ENCODE results near the gene DSE.

DSE gene

DNA sequence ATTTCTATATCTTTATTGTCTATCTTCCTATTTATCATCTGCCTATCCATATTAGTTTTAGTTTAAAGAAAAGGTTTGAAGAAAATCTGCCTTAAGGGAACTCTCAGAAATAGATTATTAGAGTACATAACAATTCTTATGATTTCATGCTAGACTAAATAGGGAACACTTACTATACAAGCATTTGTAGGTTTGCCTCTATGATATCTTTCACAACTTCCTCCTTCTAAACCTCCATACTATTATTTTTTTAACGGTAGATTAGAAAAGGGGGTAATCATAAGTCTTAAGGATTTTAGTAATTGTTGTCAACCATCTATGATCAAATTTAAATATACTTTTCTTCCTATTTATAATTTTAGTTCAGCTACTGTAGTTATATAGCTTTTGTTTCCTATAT, 11.6 kb upstream of the DSE start:
- DNase-seq: no peak
- intact Hi-C loops (cut with DNase I): no loop called here

DNA sequence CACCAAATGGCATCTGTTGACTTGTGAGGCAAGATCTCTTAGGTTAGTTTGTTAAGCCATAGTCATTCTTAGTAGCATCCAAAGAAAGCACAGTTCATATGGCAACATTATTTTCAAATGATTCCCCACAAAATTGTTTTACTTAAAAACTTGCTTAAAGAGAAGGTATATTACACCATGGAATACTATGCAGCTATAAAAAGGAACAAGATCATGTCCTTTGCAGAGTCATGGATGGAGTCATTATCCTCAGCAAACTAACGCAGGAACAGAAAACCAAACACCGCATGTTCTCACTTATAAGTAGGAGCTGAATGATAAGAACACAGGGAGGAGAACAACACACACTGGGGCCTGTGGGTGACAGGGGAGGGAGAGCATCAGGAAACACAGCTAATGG, 10.9 kb upstream of the DSE start:
- no peak for DNase-seq
- intact Hi-C loops (cut with DNase I): no loop called here

DNA sequence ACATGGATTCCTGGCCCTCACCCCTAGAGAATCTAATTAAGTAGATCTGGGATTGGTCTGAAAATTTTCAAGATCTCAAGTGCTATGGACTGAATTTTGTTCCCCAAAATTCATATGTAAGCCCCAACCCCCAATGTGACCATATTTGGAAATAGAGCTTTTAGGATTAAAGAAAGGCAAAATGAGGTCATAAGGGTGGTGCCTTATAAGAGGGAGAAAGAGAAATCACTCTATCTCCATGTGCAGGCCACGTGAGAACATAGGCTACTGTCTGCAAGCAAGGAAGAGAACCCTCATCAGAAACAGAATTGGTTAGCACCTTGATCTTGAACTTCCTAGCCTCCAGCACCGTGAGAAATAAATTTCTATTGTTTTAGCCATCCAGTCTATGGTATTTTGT, 8.5 kb upstream of the DSE start:
- intact Hi-C loops (cut with DNase I): no loop called here
- no peak for DNase-seq

DNA sequence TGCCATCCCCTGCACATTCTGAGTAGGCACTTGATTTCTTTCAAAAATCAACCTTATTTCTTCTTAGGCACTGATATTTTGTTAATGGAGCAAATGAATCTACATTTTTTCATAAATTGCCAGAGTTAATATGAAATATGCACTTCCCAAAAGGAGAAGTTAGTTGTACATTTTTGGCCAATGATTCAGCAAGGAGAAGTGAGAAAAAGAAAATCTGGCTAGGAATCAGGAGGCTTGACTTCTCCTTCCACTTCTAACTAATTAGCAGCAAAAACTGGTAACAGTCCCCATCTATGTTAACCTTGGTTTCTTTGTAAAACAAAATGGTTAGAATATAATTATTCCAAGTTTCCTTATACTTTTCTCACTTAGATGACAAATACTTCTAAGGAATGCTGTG, 7.0 kb upstream of the DSE start:
- intact Hi-C loops (cut with DNase I): no loop called here
- DNase-seq: no peak

DNA sequence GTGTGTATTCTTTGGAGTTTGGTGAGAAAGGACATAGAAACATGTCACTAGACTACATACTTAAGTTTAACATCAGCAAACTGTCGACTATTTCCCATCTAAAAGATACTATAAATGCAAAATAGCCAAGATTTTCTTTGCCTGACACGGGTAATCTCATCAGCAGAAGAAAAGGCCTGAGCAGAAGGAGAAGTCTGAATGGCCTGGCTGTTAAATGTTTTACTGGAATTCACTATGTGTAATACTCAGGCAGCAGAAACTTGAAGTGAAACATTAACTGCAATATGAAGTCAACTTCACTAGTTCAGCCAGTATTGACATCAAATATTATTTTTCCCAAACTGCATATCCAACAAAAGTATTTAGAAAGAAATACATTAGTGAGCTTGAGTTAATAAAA, 6.4 kb upstream of the DSE start:
- no peak for DNase-seq
- intact Hi-C loops (cut with DNase I): no loop called here

DNA sequence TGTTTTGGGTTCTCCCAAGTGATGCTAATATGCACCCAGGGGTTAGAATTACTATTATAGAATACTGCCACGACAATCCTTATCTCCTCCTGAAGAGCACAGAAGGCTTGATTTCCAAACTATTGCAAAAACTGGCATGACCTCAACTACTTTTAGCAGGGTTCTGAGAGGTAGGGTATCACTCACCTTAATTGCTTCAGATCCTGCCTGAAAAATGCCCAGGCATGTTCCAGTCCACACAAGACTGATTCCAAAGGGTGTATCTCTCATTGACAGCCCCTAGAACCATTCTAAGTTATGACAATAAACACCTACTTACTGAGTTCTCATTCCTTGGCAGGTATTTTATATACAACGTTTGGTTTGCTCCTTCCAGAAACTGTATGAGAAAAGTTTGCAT, 5.0 kb upstream of the DSE start:
- intact Hi-C loops (cut with DNase I): no loop called here
- no peak for DNase-seq

DNA sequence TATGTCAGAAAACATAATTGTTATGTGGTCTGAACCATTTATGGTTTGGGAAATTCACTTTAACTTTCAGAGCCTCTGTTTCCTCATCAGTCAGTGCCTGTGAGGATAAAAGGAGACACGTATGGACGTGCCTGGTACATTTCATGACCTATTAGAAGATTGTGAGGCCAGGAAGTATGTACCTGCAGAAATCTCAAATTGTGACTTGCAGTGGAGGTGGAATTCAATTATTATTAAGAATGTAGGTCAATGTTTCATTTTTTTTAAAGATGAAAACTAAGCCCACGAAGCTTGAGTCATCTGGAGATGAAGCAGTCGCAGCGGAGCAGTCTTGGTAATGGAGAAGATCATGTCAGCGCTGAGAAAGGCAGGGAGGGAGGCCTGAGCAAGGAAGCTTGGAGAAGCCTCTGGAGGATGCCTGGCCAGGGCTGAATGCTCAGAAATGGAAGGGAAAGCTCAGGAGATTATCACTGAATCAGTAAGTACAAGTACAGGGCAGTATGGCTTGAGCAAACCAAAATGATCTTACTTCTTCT, 3.9 kb upstream of the DSE start:
- DNase-seq: peak in 2 of 10 donors; percentile 8 to 67
- intact Hi-C loops (cut with DNase I): no loop called here

DNA sequence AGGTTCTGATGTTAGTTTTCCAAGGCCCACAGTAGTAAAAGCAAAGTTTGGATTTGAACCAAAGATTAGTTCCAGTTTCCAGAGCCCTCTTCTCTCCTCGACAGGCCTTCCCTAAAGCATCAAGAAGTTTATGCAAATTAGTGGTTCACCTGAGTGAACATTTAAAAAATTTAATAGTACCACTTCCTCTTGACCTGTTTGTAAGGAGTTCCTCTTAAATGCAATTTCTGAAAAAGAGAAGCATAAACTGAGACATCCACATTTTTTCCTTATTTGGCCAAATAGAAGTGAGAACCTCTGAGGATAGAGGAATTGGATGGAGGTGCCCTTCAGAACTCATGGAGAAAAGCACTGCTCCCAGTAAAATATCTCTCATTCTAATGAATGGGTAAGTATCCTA, 1.2 kb upstream of the DSE start:
- DNase-seq: no peak
- intact Hi-C loops (cut with DNase I): no loop called here

DNA sequence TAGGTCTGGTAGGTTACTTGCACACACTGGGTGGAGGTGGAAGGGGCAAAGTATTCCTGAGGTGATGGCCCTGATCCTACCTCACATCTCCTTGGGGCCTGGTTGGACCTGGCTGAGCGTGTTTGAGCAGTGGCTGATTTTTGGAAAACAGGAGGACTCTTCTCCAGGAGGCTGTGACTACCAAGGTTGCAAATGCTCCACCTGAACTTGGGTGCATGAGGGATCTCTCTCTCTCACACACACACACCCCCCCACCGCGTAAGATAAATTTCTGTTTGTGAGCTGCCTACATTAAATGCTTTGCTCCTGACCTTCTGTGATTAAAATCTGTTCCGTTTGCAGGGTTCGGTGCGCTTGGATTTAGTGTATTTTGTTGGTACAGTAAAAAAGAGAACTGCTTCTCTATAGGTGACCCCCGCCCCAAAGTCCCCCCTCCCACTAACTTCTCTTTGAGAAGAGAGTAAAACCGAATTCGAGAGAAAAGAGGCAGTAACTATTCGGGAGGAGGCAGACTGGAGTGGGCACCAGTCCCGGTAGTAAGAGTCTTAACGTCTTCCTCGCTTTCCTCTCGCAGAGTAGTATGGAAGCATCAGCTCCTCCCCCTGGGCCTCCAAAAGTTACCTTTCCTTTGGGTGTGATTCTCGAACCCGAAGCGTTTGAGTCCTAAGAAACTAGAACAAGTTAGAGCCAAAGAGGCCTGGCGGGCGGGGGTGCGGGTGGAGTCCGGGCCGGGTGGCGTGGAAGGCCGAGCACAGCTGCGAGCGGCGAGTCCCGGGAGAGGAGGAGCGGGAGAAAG, 585 bp upstream of the DSE start:
- peak in 1 of 10 donors; percentile 69 for DNase-seq
- intact Hi-C loops (cut with DNase I): no loop called here

DNA sequence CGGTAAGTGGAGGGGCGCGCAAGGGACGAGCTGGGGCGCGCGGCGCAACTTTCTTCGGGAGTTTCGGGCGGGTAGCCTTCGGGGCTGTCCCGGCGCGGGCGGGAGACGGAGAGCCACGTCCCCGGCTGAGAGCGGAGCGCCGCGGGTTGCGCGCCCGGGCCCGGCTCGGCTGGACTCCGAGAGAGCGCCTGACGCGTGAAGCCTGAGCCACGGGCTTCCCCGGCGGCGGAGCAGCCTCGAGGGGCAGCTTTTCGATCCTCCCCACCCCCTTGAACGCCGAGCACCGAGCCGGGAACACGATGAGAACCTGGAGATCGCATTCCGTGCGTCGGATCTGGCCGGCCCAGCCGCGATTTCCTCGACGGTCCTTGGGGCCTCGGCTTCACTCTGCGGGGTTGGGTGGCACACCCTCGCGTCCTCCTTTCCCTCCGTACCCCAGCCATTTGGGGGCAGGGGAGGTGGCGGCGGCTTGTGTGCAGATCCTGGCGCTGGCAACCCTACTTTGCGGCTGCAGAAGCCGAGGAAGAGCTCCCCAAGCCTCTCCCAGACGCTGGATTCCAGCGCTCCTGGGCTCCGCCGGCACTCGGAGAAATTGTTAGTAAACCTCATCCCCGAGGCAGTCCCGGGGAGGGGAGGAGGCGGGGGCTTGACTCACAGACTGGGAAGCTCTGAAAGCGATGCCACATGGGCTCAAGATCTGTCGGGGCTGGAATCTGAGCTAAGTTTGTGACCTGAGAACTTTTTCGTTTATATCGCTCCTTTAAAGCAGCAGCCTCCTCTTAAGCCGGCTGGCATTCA, 572 bp downstream of the DSE start:
- DNase-seq: peak; percentile 37 to 94 (median 59)
- intact Hi-C loops (cut with DNase I): no loop called here

DNA sequence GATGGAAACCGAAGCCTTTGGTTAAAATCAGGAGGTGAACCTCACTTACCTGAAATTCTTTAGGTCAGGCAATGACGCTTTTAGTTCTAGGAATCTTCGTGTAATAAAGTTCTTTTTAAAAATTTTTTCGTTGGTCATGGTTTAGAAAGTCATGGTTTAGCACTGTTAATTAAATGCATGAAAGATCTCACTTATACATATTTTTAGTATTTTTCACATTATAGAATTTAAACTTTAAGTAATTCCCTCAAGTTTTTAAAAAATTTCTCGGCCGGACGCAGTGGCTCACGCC, 1.1 kb downstream of the DSE start:
- intact Hi-C loops (cut with DNase I): no loop called here
- no peak for DNase-seq

DNA sequence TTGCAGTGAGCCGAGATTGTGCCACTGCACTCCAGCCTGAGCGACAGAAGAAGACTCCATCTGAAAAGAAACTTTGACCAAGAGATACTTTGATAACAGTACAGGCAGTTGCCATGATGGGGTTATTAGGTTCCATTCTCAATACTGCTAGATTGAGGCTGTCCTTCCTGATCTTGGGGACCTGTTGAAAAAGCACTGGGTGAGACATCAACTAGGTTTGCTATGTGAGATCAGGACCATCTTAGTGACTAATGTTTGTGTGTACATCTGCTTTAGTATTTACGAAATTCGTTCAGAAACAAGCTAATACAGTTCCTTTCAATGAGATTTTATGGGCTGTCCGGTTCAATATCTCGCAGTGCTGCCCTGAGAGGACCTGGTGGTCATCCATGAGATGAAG, 2.6 kb downstream of the DSE start:
- DNase-seq: no peak
- intact Hi-C loops (cut with DNase I): no loop called here

DNA sequence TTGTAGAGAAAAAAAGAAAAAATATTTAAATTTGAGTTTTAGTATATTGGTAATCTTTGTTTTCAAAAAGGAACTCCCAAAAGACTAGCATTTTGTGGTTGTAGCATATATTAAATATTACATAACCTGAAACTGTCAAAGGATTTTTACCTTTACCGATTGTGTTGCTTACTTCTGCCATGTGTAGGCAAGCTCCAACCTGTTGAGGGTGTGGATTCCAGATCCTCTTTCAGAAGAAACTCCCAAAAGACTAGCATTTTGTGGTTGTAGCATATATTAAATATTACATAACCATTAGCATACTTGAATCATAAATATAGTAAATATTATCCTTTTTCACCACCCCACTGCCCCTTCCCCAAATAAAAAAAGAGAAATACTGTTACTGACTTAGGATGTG, 3.2 kb downstream of the DSE start:
- intact Hi-C loops (cut with DNase I): no loop called here

DNA sequence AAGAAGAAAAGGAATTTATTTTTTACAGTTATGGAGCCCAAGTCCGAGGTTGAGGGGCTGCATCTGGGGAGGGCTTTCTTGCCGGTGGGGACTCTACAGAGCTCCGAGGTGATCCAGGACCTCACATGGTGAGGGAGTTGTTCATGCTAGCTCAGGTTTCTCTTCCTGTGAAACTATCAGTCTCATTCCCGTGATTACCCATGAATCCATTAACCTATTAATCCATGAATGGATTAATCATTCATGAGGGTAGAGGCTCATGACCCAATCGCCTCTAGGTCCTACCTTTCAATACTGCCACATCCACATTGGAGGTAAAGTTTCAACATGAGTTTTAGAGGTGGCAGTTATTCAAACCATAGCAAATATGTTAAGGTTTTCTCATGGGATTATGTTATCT, 3.8 kb downstream of the DSE start:
- intact Hi-C loops (cut with DNase I): no loop called here
- no peak for DNase-seq

More for the DNA sequence above, 3.2 kb downstream of the DSE start:
- DNase-seq: no peak

DNA sequence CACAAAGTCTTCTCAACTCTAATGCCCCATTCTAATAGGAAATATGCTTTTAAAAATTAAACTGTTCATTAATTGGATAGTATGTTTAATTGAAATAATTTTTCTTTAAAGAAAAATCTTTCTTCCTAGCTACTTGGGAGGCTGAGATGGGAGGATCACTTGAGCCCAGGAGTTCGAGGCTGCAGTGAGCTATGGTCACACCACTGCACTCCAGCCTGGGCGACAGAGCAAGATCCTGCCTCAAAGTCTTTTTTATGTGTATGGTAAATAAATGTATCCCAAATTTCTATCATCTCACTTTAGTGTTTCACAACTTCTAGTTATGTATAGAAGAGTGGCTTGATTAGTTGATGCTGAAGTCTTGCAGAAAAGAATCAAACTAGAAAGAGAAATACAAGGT, 4.5 kb downstream of the DSE start:
- DNase-seq: peak in 1 of 10 donors; percentile 55
- intact Hi-C loops (cut with DNase I): no loop called here

DNA sequence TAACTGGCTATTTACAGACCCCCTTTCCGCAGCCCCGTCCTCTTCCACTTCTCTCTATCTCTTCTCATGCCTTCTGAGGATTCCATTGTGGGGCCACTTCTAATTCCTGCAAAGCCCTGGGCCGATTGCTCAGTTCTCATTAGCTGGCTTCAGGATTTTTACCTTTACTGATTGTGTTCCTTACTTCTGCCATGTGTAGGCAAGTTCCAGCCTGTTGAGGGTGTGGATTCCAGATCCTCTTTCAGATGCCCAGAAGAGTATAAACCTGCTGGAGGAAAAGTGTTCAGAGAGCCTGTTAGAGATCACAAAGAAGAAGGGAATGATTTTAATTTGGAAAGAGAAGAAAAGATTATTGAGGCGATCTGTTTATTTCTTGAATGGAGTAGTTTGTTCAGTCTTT, 5.4 kb downstream of the DSE start:
- intact Hi-C loops (cut with DNase I): no loop called here
- peak in 1 of 10 donors; percentile 42 for DNase-seq

DNA sequence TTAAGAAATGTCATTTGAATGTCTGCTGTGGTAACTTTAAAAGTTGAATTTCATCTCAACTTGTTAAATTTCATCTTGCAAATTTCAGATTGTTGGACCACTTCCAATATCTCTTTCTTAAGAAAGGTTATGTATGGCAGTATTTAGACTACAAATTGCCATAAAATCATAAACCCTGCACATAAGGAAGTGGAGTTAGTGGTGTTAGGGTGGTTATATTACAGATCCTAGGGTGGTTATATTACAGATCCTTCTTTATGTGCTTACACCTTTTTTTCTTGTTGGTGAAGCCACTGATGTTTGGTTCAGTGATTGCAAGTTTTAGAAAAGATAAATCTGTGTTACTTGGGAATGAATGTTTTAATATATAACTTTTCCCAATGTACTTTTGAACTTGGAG, 9.0 kb downstream of the DSE start:
- DNase-seq: no peak
- intact Hi-C loops (cut with DNase I): no loop called here

DNA sequence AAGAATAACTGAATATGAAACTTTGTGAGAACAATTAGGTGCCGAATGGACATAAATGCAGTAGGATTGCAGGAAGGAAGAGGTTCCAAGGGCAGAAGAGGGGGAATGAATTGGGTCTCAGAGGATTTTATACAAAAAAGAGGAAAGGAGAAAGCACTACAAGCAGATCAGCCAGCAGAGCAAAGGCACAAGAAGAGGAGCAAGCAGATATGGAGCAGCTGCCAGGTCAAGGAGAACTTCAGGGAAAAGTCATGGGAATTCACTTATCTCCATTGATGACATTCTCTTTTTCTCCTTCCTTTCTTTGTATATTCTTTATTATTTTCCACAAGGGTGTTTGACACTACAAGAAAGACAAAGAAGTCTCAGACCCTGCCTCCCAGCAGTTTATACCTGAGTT, 9.6 kb downstream of the DSE start:
- intact Hi-C loops (cut with DNase I): no loop called here
- DNase-seq: no peak

DNA sequence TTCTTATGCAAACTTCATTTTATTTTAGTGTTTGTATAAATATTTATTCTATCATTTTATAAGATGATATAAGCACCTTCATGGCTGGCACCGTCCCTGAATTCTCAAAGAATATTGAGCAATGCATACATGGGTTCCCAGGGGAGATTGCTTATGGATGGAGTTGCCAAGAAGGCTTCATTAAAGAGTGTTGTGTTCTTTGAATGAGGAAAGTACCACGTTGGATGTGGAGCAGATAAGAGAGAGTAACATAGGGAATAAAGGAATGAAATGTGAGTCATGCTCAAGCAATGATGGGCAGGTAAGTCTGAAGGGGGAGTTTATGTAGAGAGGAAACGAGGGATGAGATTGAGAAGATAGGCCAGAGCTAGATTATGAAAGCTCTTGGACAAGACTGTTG, 10.3 kb downstream of the DSE start:
- intact Hi-C loops (cut with DNase I): no loop called here
- DNase-seq: no peak

DNA sequence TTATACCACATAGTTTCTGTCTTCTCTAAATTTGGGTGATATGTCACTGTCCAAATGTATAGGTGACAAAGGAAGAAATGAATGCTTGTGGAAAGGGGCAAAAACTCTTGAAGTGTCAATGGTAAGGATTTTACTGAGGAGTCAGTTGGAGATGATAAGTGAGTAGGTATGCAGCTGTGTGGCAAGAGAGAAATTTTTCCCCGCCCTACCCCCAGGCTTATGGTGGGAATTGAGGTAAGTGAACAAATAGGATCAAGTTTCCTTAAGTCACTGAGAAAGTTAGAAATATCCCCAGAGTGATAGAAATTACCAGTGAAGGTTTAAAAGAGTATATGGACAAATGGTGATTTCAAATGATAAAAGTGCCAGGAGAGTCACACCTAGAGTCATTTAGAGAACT, 11.8 kb downstream of the DSE start:
- DNase-seq: no peak

DNA sequence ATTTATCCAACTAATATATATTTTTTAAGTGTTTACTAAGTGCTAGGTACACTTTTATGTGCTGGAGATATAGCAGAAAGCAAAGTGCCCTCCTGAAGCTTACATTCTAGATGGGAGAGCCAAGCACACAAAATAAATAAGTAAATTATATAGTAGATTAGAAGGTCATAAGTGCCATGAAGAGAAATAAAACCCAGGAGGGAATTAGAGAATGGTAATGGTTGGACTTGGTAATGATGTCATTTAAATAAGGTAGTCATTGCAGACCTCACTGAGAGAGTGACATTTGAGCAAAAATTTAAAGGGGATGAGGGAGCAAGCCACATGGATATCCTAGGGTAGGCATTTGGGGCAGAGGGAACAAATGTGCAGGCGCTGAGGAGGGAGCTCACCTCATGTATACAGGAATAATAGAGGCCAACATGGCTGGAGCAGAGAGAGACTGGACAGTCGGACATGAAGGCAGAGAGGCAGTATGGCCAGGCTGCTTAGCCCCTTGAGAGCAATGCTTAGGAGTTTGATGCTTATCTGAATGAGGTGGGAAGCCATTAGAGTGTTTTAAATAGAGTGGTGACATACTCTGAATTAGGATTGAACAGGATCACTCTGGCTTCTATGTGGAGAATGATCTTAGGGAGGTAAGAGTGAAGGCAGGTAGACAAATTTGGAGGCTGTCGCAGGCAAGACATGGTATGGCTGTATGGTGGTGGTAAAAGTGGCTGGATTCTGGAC, 14.1 kb downstream of the DSE start:
- no peak for DNase-seq
- intact Hi-C loops (cut with DNase I): no loop called here

More for the DNA sequence above, 11.8 kb downstream of the DSE start:
- intact Hi-C loops (cut with DNase I): no loop called here

DNA sequence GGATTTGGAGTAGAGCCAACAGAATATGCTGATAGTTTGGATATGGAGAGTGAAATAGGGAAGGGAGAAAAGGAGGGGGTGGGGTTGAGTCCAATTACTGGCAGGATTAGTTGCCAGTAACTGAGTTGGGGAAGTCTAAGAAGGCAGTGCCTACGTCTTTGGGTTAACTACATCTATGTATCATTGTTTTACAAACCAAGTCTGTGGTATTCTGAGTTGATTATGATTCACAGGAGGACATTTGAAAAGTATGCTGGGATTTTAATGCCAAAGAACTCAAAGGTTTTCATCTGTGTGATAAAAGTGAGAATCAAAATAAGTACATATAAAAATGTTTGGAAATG, 14.7 kb downstream of the DSE start:
- intact Hi-C loops (cut with DNase I): no loop called here

More for the DNA sequence above, 14.7 kb downstream of the DSE start:
- DNase-seq: no peak

Data from posterior cingulate gyrus (tissue), 11 donors.